ENCODE measurements around the gene GGACT. TPM values are rescaled to one million over a fixed set of nuclear protein-coding genes. Genes with fewer than 3 reads are reported as not detected.
"Not testable (repeated sequence)": the region's sequence is repeated elsewhere in the genome, so short reads cannot be mapped to it uniquely, and the experiment has no call there.

Gene GGACT
- total RNA-seq, 4 donors from 2014 or later = 1.9 to 8.7 (median 5.6) TPM

DNA sequence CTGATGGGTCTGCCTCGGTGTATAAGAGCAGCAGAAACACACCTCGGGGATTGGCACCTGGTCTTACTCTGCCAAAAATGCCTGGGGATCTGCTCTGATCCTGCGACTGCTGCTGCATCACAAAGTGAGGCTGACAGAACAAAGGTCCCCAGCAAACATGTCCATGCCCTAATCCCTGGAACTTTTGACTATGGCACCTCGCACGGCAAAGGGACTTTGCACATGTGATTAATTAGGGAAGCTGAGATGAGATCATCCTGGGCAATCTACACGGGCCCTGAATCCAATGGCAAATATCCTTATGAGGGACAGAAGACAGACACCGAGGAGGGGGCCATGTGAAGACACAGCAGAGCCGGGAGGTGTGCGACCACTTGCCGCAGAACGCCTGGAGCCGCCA, 8.5 kb downstream of the GGACT start:
- WGBS, 2 donors = 89 to 98% methylated on average over 12 of the region's 12 CpGs
- Histone ChIP-seq H3K36me3 (no peaks in the 10 kb centered on the region), H3K27me3 (no peaks in the 10 kb centered on the region), H3K4me1 (no peaks in the 10 kb centered on the region), H3K4me3 (replicated peaks in 1 of 3) (no peak overlapping the region), H3K9me3 (no peaks in the 10 kb centered on the region), H3K27ac (no peak overlapping the region)
- intact Hi-C loops (cut with DNase I) = no loop called here
- no peak for TF ChIP-seq POLR2A (IDR thresholded peaks at IDR 0.05)
- TF ChIP-seq, protein P1, sequence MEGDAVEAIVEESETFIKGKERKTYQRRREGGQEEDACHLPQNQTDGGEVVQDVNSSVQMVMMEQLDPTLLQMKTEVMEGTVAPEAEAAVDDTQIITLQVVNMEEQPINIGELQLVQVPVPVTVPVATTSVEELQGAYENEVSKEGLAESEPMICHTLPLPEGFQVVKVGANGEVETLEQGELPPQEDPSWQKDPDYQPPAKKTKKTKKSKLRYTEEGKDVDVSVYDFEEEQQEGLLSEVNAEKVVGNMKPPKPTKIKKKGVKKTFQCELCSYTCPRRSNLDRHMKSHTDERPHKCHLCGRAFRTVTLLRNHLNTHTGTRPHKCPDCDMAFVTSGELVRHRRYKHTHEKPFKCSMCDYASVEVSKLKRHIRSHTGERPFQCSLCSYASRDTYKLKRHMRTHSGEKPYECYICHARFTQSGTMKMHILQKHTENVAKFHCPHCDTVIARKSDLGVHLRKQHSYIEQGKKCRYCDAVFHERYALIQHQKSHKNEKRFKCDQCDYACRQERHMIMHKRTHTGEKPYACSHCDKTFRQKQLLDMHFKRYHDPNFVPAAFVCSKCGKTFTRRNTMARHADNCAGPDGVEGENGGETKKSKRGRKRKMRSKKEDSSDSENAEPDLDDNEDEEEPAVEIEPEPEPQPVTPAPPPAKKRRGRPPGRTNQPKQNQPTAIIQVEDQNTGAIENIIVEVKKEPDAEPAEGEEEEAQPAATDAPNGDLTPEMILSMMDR (IDR thresholded peaks at IDR 0.05) = no peak
- no peak for DNase-seq

DNA sequence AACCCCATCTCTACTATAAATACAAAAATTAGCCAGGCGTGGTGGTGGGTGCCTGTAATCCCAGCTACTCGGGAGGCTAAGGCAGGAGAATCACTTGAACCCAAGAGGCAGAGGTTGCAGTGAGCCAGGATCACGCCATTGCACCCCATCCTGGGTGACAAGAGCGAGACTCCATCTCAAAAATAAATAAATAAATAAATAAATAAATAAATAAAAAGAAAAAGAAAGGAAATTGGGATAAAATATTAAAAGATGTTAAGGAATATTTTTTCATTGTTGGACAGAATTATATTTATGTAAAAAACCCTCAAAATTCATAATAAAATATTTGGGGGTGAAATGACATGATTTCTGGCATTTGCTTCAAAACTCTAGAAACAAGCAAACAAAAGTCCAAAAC, 11.3 kb downstream of the GGACT start:
- intact Hi-C loops (cut with DNase I); H3K36me3 ChIP-seq; DNase-seq; H3K4me1 ChIP-seq; H3K9me3 ChIP-seq; H3K4me3 ChIP-seq (replicated peaks in 1 of 3); H3K27ac ChIP-seq; H3K27me3 ChIP-seq: not testable (repeated sequence)
- 91 to 98% methylated on average over 4 of the region's 4 CpGs for WGBS, 2 donors

DNA sequence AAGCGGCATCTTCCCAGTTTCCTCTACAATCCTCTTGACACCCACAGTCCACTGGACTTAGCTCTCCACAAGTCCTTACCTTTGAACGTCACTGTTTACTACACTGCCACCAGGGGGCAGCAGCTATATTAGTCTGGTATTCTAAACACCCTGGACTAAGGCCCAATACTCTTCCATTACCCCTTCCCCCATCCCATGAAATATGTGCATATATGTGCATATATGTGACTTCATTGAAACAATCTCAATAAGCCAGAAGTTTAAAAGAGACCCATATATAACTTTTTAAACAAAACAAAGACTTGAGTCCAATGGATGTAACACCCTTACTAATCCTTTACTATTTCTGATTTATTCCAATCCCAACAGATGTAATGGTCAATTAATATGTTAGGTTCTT, 15.5 kb downstream of the GGACT start:
- 29 to 40% methylated on average over 2 of the region's 2 CpGs for WGBS, 2 donors
- no peak overlapping the region for H3K27ac ChIP-seq
- H3K4me3 ChIP-seq (replicated peaks in 1 of 3) = no peak overlapping the region
- TF ChIP-seq, protein P1 (IDR thresholded peaks at IDR 0.05) = peak in 4 of 6 experiments; percentile 55 to 71 (median 60)
- no peak for TF ChIP-seq POLR2A (IDR thresholded peaks at IDR 0.05)
- H3K36me3 ChIP-seq = no peaks in the 10 kb centered on the region
- H3K9me3 ChIP-seq = no peaks in the 10 kb centered on the region
- H3K4me1 ChIP-seq = no peaks in the 10 kb centered on the region
- DNase-seq = peak; percentile 77 to 81
- no peaks in the 10 kb centered on the region for H3K27me3 ChIP-seq
- intact Hi-C loops (cut with DNase I) = loop anchor here (5.0 kb wide), 1 partner anchor 554 kb away; no protein-coding TSS in a partner anchor

DNA sequence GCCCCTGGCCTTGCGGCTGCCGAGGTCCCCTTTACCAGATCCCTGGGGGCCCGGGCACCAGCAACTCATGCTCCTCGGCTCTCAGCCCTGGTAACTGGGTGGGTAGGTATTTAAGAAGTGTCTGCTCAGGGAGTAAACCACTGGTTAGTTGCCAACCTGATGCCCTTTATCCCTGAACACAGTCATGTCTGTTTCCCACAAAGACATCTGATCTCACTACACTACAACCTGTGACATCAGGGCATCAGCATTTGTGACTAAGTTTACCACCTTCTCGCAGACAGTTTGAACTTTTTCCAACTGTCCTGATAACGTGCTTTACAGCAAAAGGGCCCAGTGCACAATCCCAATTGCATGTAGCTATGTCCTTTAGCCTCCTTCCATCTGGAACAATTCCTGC, 22.0 kb downstream of the GGACT start:
- Histone ChIP-seq H3K4me1 (no peaks in the 10 kb centered on the region), H3K9me3 (no peaks in the 10 kb centered on the region), H3K4me3 (replicated peaks in 1 of 3) (no peak overlapping the region), H3K36me3 (no peaks in the 10 kb centered on the region), H3K27ac (no peak overlapping the region), H3K27me3 (no peaks in the 10 kb centered on the region)
- TF ChIP-seq, protein P1 (IDR thresholded peaks at IDR 0.05) = no peak
- TF ChIP-seq POLR2A (IDR thresholded peaks at IDR 0.05) = no peak
- intact Hi-C loops (cut with DNase I) = no loop called here
- DNase-seq = no peak
- WGBS, 2 donors = 91 to 96% methylated on average over 6 of the region's 6 CpGs

DNA sequence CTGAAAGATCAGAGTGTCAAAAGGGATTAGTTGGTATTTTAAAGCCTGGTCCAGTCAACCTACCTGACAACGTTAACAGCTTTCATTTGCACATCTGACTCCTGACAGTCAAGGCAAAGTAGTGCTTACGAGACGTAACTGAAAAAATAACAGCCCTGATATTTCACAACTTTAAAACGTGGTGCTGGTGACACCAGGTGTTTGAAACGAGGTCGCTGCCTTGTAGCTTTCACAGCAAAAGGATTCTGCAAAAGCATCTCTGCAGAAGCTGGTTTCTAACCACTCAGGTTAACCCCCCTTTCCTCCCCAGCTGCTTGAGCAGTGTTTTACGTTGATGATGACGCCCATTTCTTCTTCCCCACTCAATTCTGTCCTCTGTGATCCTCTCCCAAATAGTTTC, 23.3 kb downstream of the GGACT start:
- Histone ChIP-seq H3K9me3 (no peaks in the 10 kb centered on the region), H3K27ac (no peak overlapping the region), H3K27me3 (no peaks in the 10 kb centered on the region), H3K4me3 (replicated peaks in 1 of 3) (no peak overlapping the region), H3K4me1 (no peaks in the 10 kb centered on the region), H3K36me3 (no peaks in the 10 kb centered on the region)
- intact Hi-C loops (cut with DNase I) = no loop called here
- no peak for DNase-seq
- WGBS, 2 donors = 71 to 73% methylated on average over 8 of the region's 8 CpGs
- TF ChIP-seq, protein P1 (IDR thresholded peaks at IDR 0.05) = no peak
- TF ChIP-seq POLR2A (IDR thresholded peaks at IDR 0.05) = no peak

Measured in thyroid gland (tissue), 4 donors.